AG04449 (cell line): ENCODE data around the gene TUBB.
A peak's percentile ranks its signal among the peaks of the same experiment; 100 is the strongest.

Experiments used
- CTCF ChIA-PET: fragments of 350-600 bp; formaldehyde crosslinking; extraction: SDS; loops from one replicate; lab custom pipeline; 2021; ENCODE audit warnings: antibody characterized with exemption; lab: Yijun Ruan, JAX
- POLR2A ChIA-PET: fragments of 400-600, 350-600 bp; formaldehyde crosslinking; extraction: SDS; loops from one replicate; lab custom pipeline; 2020; ENCODE audit warnings: antibody characterized with exemption, inconsistent platforms; lab: Yijun Ruan, JAX
- DNase-seq: peaks from one replicate; pipeline ENCODE4 v3.0.0-alpha.2; 2010; ENCODE audit warnings: low read depth, low spot score
- H3K4me3 ChIP-seq: 2 replicates; pipeline ENCODE4 v1.5.1; 2011; ENCODE audit warnings: low read depth, mild to moderate bottlenecking, control low read depth, low read length
- CTCF ChIP-seq: IDR thresholded peaks from one replicate; pipeline ENCODE4 v1.5.1; 2011; ENCODE audit warnings: mild to moderate bottlenecking, moderate library complexity, low read length, control low read depth, inconsistent platforms; ENCODE audit not compliant: insufficient read depth; ENCODE audit errors: missing control alignments

Gene TUBB

GRCh38 chr6:30683980-30684338 is 36.2 kb upstream of the TUBB start:
- CTCF ChIA-PET = interaction anchor here (1.4 to 17.5 kb wide), 3 partner anchors 7 to 231 kb away, joined by 3 to 504 read pairs (median 4); partner anchors contain the start of genes MDC1 and TUBB
- DNase-seq = no peak
- H3K4me3 ChIP-seq = peak overlapping the region; percentile 89
- POLR2A ChIA-PET = interaction anchor here (1.0 to 2.5 kb wide), 4 partner anchors 11 to 38 kb away, joined by 3 to 15 read pairs (median 4); partner anchors contain the start of genes DHX16 and MDC1
- TF ChIP-seq CTCF = no peak

- H3K4me3 ChIP-seq = peak overlapping the region; percentile 89
- no peak for DNase-seq
- TF ChIP-seq CTCF = no peak
- ChIA-PET CTCF (interaction anchor here (1.0 to 17.5 kb wide), 7 partner anchors 8 to 401 kb away, joined by 3 to 504 read pairs (median 4); partner anchors contain the start of genes DHX16, MDC1 and TUBB), POLR2A (interaction anchor here (1.0 to 2.5 kb wide), 4 partner anchors 12 to 37 kb away, joined by 3 to 15 read pairs (median 4); partner anchors contain the start of genes DHX16 and MDC1)
Observed at GRCh38 chr6:30684386-30685156, 35.6 kb upstream of the TUBB start.

GRCh38 chr6:30685157-30686008 is 34.8 kb upstream of the TUBB start:
- peak; percentile 26 for TF ChIP-seq CTCF
- ChIA-PET CTCF (interaction anchor here (0.8 to 17.5 kb wide), 8 partner anchors 9 to 401 kb away, joined by 3 to 504 read pairs (median 4); partner anchors contain the start of genes DHX16, MDC1 and TUBB), POLR2A (interaction anchor here (1.2 to 2.5 kb wide), 3 partner anchors 12 to 37 kb away, joined by 4 to 15 read pairs (median 5); partner anchors contain the start of genes DHX16 and MDC1)
- peak overlapping the region; percentile 89 for H3K4me3 ChIP-seq
- no peak for DNase-seq

GRCh38 chr6:30686009-30686907 is 33.9 kb upstream of the TUBB start, which contains the start of gene PPP1R18:
Gene PPP1R18, minus strand, starts transcription at chr6:30686645. Its CDS starts 627 bp downstream, at chr6:30686018.
- ChIA-PET CTCF (interaction anchor here (0.8 to 17.5 kb wide), 4 partner anchors 14 to 196 kb away, joined by 3 to 504 read pairs (median 7); partner anchors contain the start of genes DHX16, MDC1 and TUBB), POLR2A (interaction anchor here (2.5 kb wide), 1 partner anchor 36 kb away, joined by 15 read pairs; no protein-coding TSS in a partner anchor)
- no peak for TF ChIP-seq CTCF
- no peak for DNase-seq
- H3K4me3 ChIP-seq = peak within 1 kb of the TSS; percentile 89

GRCh38 chr6:30686908-30687658 is 33.1 kb upstream of the TUBB start:
- CTCF ChIA-PET = interaction anchor here (1.0 to 3.4 kb wide), 8 partner anchors 9 to 35 kb away, joined by 3 to 31 read pairs (median 8); partner anchors contain the start of genes DHX16 and MDC1
- TF ChIP-seq CTCF = no peak
- DNase-seq = peak; percentile 69
- POLR2A ChIA-PET = interaction anchor here (0.8 to 2.0 kb wide), 8 partner anchors 10 to 74 kb away, joined by 3 to 16 read pairs (median 4); partner anchors contain the start of gene MDC1
- peak overlapping the region; percentile 89 for H3K4me3 ChIP-seq
